ENCODE data around the gene FMNL3. TPM values are rescaled to one million over a fixed set of nuclear protein-coding genes. Genes with fewer than 3 reads are reported as not detected.

The FMNL3 gene
- total and polyA plus RNA-seq, 2 of the 13 experiments (the other 11 are each of a cell fraction or from before 2014, with no cell fraction given) = 0.44 to 1.1 TPM

DNA sequence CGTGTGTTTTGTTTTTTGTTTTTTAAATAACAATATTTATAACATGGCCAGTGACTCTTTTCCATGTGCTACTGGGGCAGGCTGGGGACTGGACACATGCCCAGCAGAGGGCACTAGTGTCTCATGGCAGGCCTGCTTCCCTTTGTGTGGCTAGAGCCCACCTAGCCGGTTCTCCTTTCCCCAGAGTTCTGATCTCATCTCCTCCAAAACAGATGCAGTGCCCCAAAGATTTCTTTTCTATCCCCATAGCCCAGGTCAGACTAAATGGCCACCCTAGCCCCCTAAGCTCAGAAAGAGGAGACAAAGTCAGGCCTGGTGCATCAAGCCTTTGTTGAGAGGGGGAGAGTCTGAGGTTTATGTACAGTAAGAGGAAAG lies 62.6 kb downstream of the FMNL3 start (continued):
- TF ChIP-seq, protein P1, sequence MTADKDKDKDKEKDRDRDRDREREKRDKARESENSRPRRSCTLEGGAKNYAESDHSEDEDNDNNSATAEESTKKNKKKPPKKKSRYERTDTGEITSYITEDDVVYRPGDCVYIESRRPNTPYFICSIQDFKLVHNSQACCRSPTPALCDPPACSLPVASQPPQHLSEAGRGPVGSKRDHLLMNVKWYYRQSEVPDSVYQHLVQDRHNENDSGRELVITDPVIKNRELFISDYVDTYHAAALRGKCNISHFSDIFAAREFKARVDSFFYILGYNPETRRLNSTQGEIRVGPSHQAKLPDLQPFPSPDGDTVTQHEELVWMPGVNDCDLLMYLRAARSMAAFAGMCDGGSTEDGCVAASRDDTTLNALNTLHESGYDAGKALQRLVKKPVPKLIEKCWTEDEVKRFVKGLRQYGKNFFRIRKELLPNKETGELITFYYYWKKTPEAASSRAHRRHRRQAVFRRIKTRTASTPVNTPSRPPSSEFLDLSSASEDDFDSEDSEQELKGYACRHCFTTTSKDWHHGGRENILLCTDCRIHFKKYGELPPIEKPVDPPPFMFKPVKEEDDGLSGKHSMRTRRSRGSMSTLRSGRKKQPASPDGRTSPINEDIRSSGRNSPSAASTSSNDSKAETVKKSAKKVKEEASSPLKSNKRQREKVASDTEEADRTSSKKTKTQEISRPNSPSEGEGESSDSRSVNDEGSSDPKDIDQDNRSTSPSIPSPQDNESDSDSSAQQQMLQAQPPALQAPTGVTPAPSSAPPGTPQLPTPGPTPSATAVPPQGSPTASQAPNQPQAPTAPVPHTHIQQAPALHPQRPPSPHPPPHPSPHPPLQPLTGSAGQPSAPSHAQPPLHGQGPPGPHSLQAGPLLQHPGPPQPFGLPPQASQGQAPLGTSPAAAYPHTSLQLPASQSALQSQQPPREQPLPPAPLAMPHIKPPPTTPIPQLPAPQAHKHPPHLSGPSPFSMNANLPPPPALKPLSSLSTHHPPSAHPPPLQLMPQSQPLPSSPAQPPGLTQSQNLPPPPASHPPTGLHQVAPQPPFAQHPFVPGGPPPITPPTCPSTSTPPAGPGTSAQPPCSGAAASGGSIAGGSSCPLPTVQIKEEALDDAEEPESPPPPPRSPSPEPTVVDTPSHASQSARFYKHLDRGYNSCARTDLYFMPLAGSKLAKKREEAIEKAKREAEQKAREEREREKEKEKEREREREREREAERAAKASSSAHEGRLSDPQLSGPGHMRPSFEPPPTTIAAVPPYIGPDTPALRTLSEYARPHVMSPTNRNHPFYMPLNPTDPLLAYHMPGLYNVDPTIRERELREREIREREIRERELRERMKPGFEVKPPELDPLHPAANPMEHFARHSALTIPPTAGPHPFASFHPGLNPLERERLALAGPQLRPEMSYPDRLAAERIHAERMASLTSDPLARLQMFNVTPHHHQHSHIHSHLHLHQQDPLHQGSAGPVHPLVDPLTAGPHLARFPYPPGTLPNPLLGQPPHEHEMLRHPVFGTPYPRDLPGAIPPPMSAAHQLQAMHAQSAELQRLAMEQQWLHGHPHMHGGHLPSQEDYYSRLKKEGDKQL (CRISPR knock-in tag; IDR thresholded peaks at IDR 0.05; ENCODE audit: low read depth) = no peak
- TF ChIP-seq NFE2L1 (CRISPR knock-in tag; IDR thresholded peaks at IDR 0.05; ENCODE audit: borderline replicate concordance) = no peak
- no peak for TF ChIP-seq SMAD9 (CRISPR knock-in tag; IDR thresholded peaks at IDR 0.05)
- TF ChIP-seq ATRX (CRISPR knock-in tag; IDR thresholded peaks at IDR 0.05; ENCODE audit: borderline replicate concordance) = no peak
- no peak for TF ChIP-seq PPARG (CRISPR knock-in tag; conservative IDR thresholded peaks at IDR 0.05)
- TF ChIP-seq ZNF670 (CRISPR knock-in tag; IDR thresholded peaks at IDR 0.05; ENCODE audit: borderline replicate concordance) = no peak
- TF ChIP-seq RFX5 (IDR thresholded peaks at IDR 0.05; ENCODE audit: low read depth, low read length) = no peak
- peak; percentile 56; the same call in 1 of the 2 replicates for TF ChIP-seq NFYC (CRISPR knock-in tag; IDR thresholded peaks at IDR 0.05)
- TF ChIP-seq, protein P2, sequence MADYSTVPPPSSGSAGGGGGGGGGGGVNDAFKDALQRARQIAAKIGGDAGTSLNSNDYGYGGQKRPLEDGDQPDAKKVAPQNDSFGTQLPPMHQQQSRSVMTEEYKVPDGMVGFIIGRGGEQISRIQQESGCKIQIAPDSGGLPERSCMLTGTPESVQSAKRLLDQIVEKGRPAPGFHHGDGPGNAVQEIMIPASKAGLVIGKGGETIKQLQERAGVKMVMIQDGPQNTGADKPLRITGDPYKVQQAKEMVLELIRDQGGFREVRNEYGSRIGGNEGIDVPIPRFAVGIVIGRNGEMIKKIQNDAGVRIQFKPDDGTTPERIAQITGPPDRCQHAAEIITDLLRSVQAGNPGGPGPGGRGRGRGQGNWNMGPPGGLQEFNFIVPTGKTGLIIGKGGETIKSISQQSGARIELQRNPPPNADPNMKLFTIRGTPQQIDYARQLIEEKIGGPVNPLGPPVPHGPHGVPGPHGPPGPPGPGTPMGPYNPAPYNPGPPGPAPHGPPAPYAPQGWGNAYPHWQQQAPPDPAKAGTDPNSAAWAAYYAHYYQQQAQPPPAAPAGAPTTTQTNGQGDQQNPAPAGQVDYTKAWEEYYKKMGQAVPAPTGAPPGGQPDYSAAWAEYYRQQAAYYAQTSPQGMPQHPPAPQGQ (CRISPR knock-in tag; IDR thresholded peaks at IDR 0.05; ENCODE audit: borderline replicate concordance) = no peak
- TF ChIP-seq ZNF230 (CRISPR knock-in tag; IDR thresholded peaks at IDR 0.05) = no peak
- no peak for TF ChIP-seq NR2F6 (IDR thresholded peaks at IDR 0.05)
- TF ChIP-seq NR2F6 (CRISPR knock-in tag; IDR thresholded peaks at IDR 0.05) = no peak
- TF ChIP-seq SP140L (CRISPR knock-in tag; IDR thresholded peaks at IDR 0.05; ENCODE audit: borderline replicate concordance) = no peak
- peak; percentile 89 for TF ChIP-seq RAD21 (CRISPR knock-in tag; IDR thresholded peaks at IDR 0.05)
- TF ChIP-seq, protein P3, sequence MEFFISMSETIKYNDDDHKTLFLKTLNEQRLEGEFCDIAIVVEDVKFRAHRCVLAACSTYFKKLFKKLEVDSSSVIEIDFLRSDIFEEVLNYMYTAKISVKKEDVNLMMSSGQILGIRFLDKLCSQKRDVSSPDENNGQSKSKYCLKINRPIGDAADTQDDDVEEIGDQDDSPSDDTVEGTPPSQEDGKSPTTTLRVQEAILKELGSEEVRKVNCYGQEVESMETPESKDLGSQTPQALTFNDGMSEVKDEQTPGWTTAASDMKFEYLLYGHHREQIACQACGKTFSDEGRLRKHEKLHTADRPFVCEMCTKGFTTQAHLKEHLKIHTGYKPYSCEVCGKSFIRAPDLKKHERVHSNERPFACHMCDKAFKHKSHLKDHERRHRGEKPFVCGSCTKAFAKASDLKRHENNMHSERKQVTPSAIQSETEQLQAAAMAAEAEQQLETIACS (CRISPR knock-in tag; IDR thresholded peaks at IDR 0.05) = no peak
